Mesendoderm (in vitro differentiated cells): ENCODE results near the gene ABI3BP.

ENCODE experiments used
- DNase-seq: peaks from one replicate; pipeline ENCODE4 v3.0.0; 2013
- H2AK5ac ChIP-seq: 2 replicates; pipeline ENCODE4 v1.6.1; 2013; ENCODE audit warnings: low read length, inconsistent platforms
- H2BK120ac ChIP-seq: 2 replicates; pipeline ENCODE4 v1.6.1; 2013; ENCODE audit warnings: low read depth, mild to moderate bottlenecking, low read length, moderate library complexity, mixed read lengths
- H2BK15ac ChIP-seq: replicated peaks from 2 replicates; pipeline ENCODE4 v1.6.1; 2013; ENCODE audit warnings: low read depth, mild to moderate bottlenecking, moderate library complexity
- H2BK5ac ChIP-seq: 2 replicates; pipeline ENCODE4 v1.6.1; 2013; ENCODE audit warnings: low read length, inconsistent platforms
- H3K18ac ChIP-seq: 2 replicates; pipeline ENCODE4 v1.6.1; 2013; ENCODE audit warnings: mild to moderate bottlenecking, low read length, mixed read lengths
- H3K23ac ChIP-seq: one replicate; pipeline ENCODE4 v1.6.1; 2013; ENCODE audit warnings: low read length
- H3K27ac ChIP-seq: 2 replicates; pipeline ENCODE4 v1.5.1; 2013; ENCODE audit warnings: low read depth, mild to moderate bottlenecking, inconsistent platforms, low read length, moderate library complexity
- H3K27me3 ChIP-seq: 2 replicates; pipeline ENCODE4 v1.6.1; 2013; ENCODE audit warnings: low read length, control low read depth, mild to moderate bottlenecking, inconsistent platforms; ENCODE audit not compliant: insufficient read depth, poor library complexity
- H3K36me3 ChIP-seq: 2 replicates; pipeline ENCODE4 v1.6.1; 2013; ENCODE audit warnings: low read length, inconsistent platforms; ENCODE audit not compliant: control insufficient read depth, insufficient read depth
- H3K4ac ChIP-seq: one replicate; pipeline ENCODE4 v1.6.1; 2013; ENCODE audit warnings: low read depth, mild to moderate bottlenecking, low read length, moderate library complexity
- H3K4me1 ChIP-seq: 2 replicates; pipeline ENCODE4 v1.6.1; 2013; ENCODE audit warnings: low read depth, low read length, inconsistent platforms; ENCODE audit not compliant: control insufficient read depth
- H3K4me2 ChIP-seq: 2 replicates; pipeline ENCODE4 v1.6.1; 2013; ENCODE audit warnings: low read length
- H3K4me3 ChIP-seq: 2 replicates; pipeline ENCODE4 v1.5.1; 2013; ENCODE audit warnings: mild to moderate bottlenecking, low read length
- H3K56ac ChIP-seq: one replicate; pipeline ENCODE4 v1.6.1; 2013; ENCODE audit warnings: low read length
- H3K79me1 ChIP-seq: 2 replicates; pipeline ENCODE4 v1.6.1; 2013; ENCODE audit warnings: low read length, inconsistent platforms
- H3K79me2 ChIP-seq: 2 replicates; pipeline ENCODE4 v1.6.1; 2013; ENCODE audit warnings: mild to moderate bottlenecking, low read length; ENCODE audit not compliant: control insufficient read depth, insufficient read depth
- H3K9ac ChIP-seq: 2 replicates; pipeline ENCODE4 v1.6.1; 2013; ENCODE audit warnings: low read length, inconsistent platforms
- H4K5ac ChIP-seq: one replicate; pipeline ENCODE4 v1.6.1; 2013; ENCODE audit warnings: low read length
- H4K8ac ChIP-seq: one replicate; pipeline ENCODE4 v1.6.1; 2013; ENCODE audit warnings: low read depth, mild to moderate bottlenecking, control low read depth, low read length, moderate library complexity
- WGBS: extraction: QIAGEN DNeasy Blood & Tissue Kit; methylation state at CpG from one replicate; pipeline ENCODE4 v1.1.7; 2013; ENCODE audit warnings: low lambda C conversion rate, missing lambda C conversion rate; ENCODE audit not compliant: insufficient coverage; ENCODE audit errors: extremely low coverage; 5-methylcytosine and 5-hydroxymethylcytosine counted together

ABI3BP gene

GRCh38 chr3:100936931-100937330 lies 56.3 kb downstream of the ABI3BP start:
- Histone ChIP-seq H2BK120ac (no peak overlapping the region), H3K18ac (no peak overlapping the region), H3K56ac (no peak overlapping the region), H3K23ac (no peak overlapping the region), H3K9ac (no peak overlapping the region), H3K79me2 (no peaks in the 10 kb centered on the region), H2BK5ac (no peak overlapping the region), H3K4me1 (no peaks in the 10 kb centered on the region), H3K79me1 (no peaks in the 10 kb centered on the region), H4K8ac (no peak overlapping the region), H3K36me3 (no peaks in the 10 kb centered on the region), H3K27ac (no peak overlapping the region), H3K4me3 (no peak overlapping the region), H2AK5ac (no peak overlapping the region), H2BK15ac (no peak overlapping the region), H4K5ac (no peak overlapping the region), H3K4ac (no peak overlapping the region), H3K27me3 (no peaks in the 10 kb centered on the region), H3K4me2 (no peak overlapping the region)
- DNase-seq, result no peak
- WGBS, result no CpG with 5 or more reads among the region's 1 CpG

GRCh38 chr3:100932491-100932890 lies 60.7 kb downstream of the ABI3BP start:
- Histone ChIP-seq H3K36me3 (no peaks in the 10 kb centered on the region), H3K27me3 (no peaks in the 10 kb centered on the region), H3K27ac (no peak overlapping the region), H3K23ac (no peak overlapping the region), H3K79me2 (no peaks in the 10 kb centered on the region), H4K5ac (no peak overlapping the region), H3K56ac (no peak overlapping the region), H2AK5ac (no peak overlapping the region), H3K4ac (no peak overlapping the region), H3K4me3 (no peak overlapping the region), H3K79me1 (no peaks in the 10 kb centered on the region), H4K8ac (no peak overlapping the region), H2BK5ac (no peak overlapping the region), H3K18ac (no peak overlapping the region), H2BK120ac (no peak overlapping the region), H3K9ac (no peak overlapping the region), H3K4me1 (no peaks in the 10 kb centered on the region), H3K4me2 (no peak overlapping the region), H2BK15ac (no peak overlapping the region)
- no CpG with 5 or more reads among the region's 4 CpGs for WGBS
- no peak for DNase-seq

- no CpG with 5 or more reads among the region's 6 CpGs for WGBS
- no peak overlapping the region for H3K4me3 ChIP-seq
These were observed 64.4 kb downstream of the ABI3BP start for GRCh38 chr3:100928638-100929428.

GRCh38 chr3:100927775-100928174 lies 65.4 kb downstream of the ABI3BP start:
- H3K79me2 ChIP-seq, result no peaks in the 10 kb centered on the region
- H3K27me3 ChIP-seq, result no peaks in the 10 kb centered on the region
- DNase-seq, result no peak
- H2BK15ac ChIP-seq, result no peak overlapping the region
- H2BK5ac ChIP-seq, result no peak overlapping the region
- no peak overlapping the region for H3K4me3 ChIP-seq
- no peak overlapping the region for H3K4ac ChIP-seq
- H3K27ac ChIP-seq, result no peak overlapping the region
- no peaks in the 10 kb centered on the region for H3K4me1 ChIP-seq
- H3K9ac ChIP-seq, result no peak overlapping the region
- H4K8ac ChIP-seq, result no peak overlapping the region
- no peak overlapping the region for H3K23ac ChIP-seq
- H3K56ac ChIP-seq, result no peak overlapping the region
- no peaks in the 10 kb centered on the region for H3K36me3 ChIP-seq
- no peak overlapping the region for H2BK120ac ChIP-seq
- H2AK5ac ChIP-seq, result no peak overlapping the region
- H3K79me1 ChIP-seq, result no peaks in the 10 kb centered on the region
- H3K4me2 ChIP-seq, result no peak overlapping the region
- no peak overlapping the region for H3K18ac ChIP-seq
- no peak overlapping the region for H4K5ac ChIP-seq

More at GRCh38 chr3:100928638-100929428, 64.4 kb downstream of the ABI3BP start:
- Histone ChIP-seq H3K4me2 (no peak overlapping the region), H3K27ac (no peak overlapping the region), H2AK5ac (no peak overlapping the region), H2BK5ac (no peak overlapping the region), H2BK15ac (no peak overlapping the region), H3K27me3 (no peaks in the 10 kb centered on the region), H3K18ac (no peak overlapping the region), H4K5ac (no peak overlapping the region), H3K4me1 (no peaks in the 10 kb centered on the region), H3K36me3 (no peaks in the 10 kb centered on the region), H2BK120ac (no peak overlapping the region), H3K4ac (no peak overlapping the region), H3K79me2 (no peaks in the 10 kb centered on the region), H4K8ac (no peak overlapping the region), H3K79me1 (no peaks in the 10 kb centered on the region), H3K23ac (no peak overlapping the region), H3K56ac (no peak overlapping the region), H3K9ac (no peak overlapping the region)
- no peak for DNase-seq

GRCh38 chr3:100915706-100916495 lies 77.3 kb downstream of the ABI3BP start:
- H3K36me3 ChIP-seq, result no peaks in the 10 kb centered on the region
- no peak overlapping the region for H3K4me3 ChIP-seq
- no peaks in the 10 kb centered on the region for H3K27me3 ChIP-seq
- no peak overlapping the region for H3K23ac ChIP-seq
- no peaks in the 10 kb centered on the region for H3K79me2 ChIP-seq
- no peak overlapping the region for H2AK5ac ChIP-seq
- H4K8ac ChIP-seq, result no peak overlapping the region
- no peak overlapping the region for H3K9ac ChIP-seq
- H3K4me2 ChIP-seq, result no peak overlapping the region
- no peaks in the 10 kb centered on the region for H3K4me1 ChIP-seq
- no peak overlapping the region for H3K4ac ChIP-seq
- DNase-seq, result no peak
- no peak overlapping the region for H3K56ac ChIP-seq
- no peak overlapping the region for H2BK120ac ChIP-seq
- H3K18ac ChIP-seq, result no peak overlapping the region
- WGBS, result no CpG with 5 or more reads among the region's 10 CpGs
- H2BK5ac ChIP-seq, result no peak overlapping the region
- no peak overlapping the region for H3K27ac ChIP-seq
- H4K5ac ChIP-seq, result no peak overlapping the region
- no peak overlapping the region for H2BK15ac ChIP-seq
- no peaks in the 10 kb centered on the region for H3K79me1 ChIP-seq
